GM21367 (cell line): ENCODE results near the gene IFT122.
"Not testable (repeated sequence)": the region's sequence is repeated elsewhere in the genome, so short reads cannot be mapped to it uniquely, and the experiment has no call there.

ENCODE experiments used
- ATAC-seq: cut with Tn5 transposase; IDR thresholded peaks from one replicate; pipeline ENCODE4 v1.9.1; 2021; ENCODE audit not compliant: unreplicated experiment

Gene IFT122

DNA sequence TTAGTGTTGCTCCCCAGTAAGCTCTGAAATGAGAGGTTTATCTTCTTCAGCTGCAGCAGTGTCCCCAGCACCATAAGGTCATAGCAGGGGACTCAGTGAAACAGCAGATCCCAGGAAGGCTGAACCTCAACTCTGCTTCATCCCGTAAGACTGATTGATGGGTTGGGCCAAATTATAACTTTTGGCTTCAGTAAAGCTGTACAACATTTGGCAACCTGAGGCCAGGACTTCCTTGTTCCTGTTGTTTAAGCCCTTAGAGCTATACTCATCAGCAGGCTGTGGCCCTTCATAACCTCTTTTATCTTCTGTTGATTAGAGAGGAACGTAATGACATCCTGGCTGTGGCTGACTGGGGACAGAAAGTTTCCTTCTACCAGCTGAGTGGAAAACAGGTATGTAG, 29.0 kb downstream of the IFT122 start:
- no peak for ATAC-seq

DNA sequence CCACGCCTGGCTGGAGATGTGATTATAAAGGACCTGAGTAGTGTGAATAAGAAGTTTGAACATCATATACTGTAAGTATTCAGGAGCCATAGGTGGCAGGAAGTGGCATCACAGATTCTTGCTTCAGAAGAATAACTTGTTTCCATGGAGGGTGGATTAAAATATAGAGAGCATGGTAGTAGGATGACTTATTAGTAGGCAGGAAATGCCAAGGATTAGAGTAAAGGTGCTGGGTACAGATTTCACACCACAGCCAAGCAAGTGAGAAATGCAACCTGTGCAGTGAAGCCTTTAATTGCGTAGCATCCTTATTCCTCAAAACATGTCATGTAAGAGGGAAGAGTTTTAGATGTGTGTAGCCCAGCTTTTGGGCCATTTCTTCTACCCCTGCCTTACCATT, 30.8 kb downstream of the IFT122 start:
- no peak for ATAC-seq

DNA sequence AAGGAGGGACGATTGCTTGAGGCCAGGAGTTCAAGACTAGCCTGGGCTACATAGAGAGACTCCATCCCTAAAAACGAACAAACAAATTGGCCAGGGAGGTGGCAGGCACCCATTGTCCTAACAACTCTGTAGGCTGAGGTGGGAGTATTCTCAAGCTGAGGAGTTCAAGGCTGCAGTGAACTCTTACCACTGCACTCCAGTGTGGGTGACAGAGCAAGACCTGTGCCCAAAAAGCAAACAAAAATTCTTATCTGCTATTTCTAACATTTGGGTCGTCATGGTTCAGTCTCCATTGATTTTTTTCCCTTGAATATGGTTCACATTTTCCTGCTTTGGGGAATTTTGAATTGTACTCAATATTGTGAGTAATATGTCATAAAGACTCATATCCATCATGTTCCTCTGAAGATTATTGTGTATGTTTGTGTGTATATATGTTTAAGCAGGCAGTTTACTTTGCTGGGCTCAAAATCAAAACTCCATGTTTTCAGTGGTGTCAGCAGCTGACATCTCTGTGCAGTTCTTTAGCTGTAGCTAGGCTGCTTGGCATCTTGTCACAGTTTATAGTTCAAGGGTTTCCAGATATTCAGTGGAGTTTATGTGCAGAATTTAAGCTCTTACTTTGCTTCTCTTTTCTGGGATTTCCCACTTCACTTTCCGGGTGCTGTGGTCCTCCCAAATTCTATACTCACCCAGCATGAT, 33.2 kb downstream of the IFT122 start:
- ATAC-seq, result no peak

DNA sequence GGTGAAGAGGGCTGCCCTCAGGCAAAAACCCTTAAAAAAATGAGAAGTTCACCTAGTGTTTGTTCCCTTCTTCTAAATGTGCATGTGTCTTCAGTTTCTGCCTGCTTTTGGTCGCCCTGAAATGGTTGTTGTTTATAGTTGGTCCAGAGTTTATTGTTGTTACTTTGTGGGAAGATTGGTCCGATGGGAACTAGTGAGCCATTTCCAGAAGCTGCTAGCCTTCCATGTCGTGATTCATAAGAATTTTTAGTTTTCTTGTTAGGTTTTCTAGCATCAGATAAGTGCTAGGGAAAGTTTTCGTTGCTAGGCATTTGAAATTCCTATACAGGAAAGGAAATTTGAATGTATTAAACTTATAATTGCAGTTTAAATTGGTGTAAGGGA, 33.7 kb downstream of the IFT122 start:
- ATAC-seq, result no peak

DNA sequence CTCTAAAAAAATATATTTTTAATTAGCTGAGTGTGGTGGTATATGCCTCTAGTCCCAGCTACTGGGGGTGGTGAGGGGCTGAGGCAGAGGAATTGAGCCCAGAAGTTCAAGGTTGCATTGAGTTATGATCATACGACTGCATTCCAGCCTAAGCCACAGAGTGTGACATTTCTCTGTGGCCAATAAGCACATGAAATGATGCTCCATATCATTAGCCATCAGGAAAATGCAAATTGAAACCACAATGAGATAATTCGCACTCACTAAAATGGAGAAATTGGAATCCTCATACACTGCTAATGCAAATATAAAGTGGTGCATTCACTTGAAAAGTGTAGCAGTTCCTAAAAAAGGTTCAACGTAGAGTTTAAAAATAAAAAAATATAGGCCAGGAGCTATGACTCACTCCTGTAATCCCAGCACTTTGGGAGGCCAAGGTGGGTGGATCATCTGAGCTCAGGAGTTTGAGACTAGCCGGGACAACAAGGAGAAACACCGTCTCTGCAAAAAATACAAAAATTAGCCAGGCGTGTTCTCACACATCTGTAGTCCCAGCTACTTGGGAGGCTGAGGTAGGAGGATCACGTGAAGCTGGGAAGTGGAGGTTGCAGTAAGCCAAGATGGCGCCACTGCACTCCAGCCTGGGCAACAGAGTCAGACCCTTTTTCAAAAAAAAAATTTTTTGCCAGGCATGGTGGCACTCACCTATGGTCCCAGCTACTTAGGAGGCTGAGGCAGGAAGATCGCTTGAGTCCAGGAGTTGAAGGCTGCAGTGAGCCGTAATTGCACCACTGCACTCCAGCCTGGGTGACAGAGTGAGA, 35.2 kb downstream of the IFT122 start:
- ATAC-seq, result no peak

DNA sequence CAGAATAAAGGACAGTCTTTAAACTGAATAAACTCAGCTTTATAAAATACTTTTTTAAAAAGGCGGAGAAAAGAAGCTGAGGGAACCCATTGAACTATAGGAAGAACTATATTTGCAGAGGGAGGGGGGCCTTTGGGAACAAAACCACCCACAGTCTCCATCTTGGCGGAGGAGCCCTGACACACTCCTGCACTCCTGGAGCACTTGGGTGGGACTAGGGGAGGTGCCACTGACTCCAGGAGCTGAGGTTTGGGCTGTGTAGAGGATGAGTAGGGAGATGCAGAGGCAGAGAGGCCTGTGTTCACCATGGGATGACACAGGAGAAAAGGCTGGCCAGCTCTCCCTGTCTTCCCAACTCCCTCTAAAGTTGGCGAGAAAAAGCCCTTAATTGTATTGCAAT, 35.8 kb downstream of the IFT122 start:
- ATAC-seq, result no peak

DNA sequence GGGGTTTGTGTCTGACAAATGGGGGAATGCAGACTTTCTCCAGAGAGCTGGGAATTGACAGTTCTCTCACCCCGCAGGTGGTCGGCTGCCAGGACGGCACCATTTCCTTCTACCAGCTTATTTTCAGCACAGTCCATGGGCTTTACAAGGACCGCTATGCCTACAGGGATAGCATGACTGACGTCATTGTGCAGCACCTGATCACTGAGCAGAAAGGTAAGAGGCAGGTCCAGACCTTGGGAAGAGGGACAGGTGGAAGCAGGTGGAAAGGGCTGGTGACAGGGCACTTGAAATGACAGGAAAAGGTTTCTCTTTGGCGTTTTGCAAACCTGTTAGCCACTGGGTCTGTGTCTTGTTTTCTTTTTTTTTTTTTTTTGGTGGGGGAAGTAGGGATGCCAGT, 36.6 kb downstream of the IFT122 start:
- ATAC-seq, result no peak

DNA sequence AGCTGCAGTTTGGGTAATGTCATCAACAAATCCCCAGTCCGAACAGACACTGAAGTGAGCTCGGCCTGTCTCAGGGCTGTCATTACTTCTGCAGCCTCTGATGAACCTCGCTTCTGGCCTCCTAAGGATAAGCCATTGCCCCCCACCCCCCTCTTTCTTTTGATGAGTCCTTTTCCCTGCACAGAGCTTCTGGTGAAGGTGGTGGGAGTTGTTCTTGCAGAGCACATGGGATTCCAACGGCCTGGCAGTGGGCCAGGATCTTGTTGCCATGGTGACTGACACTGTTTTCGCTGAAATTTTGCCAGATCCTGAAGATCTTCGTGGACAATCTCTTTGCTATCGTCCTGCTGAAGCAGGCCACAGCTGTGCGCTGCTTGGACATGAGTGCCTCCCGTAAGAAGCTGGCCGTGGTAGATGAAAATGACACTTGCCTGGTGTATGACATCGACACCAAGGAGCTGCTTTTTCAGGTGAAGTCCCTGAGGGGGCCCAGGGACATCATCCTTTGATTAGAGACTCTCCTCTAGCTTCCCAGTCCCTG, 41.3 kb downstream of the IFT122 start:
- ATAC-seq, result not testable (repeated sequence)

DNA sequence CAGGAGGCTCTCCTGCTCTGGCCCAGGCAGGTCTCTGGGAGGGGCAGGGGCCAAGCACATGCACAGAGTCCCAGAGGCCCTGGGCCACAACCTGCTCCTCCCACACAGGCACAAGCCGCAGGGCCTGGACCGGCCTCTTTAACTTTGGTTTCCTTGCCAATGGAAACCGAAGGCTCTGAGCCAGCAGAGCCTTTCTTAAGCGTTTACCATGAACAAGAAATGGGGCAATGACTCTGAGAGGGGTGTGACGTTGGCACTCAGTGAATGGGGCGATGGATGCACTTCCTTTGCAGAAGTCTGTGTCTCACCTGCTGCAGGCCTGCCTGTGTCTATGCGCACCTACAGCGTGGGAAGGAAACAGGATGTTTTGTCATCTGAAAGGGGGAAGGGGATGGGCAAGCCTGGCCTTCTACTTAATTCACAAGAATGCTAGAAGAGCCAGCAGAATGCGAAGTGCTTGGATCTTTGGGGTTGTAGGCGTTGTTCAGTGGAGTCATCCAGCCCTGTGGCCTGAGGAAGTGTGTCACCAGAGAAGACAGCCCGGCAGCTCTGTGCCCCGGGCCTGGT, 41.8 kb downstream of the IFT122 start:
- ATAC-seq, result no peak

DNA sequence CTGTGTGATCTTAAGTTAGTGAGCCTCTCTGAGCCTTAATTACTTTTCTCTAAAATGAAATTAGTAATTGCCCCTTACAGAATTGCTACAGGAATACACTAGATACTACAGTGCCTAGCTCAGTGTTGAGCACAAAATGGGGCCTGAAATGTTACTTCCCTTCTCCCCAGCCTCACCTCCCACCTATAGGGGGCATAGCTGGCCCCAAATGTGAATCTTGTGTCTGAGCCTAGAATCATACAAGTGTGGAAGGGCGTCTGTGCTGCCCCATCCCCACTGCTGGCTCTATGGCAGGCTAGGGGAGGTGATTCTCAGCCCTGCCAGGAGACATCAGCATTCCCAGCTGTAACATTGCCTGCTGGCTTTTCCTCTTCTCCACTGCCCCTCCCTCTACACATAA, 42.7 kb downstream of the IFT122 start:
- no peak for ATAC-seq

DNA sequence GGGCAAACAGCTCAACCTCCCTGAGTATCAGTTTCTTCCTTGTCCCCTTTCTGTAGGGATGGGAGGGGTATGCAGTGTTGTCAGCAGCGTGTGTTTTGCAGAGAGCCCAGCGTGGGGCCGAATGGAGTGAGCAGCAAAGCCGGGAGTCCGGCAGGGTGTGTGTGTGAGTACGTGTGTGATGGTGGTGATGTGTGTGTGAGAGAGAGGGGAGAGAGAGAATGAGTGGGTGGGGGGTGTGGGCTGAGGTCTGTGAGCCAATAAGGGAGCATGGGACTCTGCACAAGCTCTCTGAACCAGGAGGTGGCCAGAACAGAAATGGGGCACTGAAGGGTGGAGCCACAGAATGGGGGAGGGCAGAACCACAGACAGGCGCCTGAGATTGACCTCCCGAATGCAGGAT, 43.8 kb downstream of the IFT122 start:
- no peak for ATAC-seq

DNA sequence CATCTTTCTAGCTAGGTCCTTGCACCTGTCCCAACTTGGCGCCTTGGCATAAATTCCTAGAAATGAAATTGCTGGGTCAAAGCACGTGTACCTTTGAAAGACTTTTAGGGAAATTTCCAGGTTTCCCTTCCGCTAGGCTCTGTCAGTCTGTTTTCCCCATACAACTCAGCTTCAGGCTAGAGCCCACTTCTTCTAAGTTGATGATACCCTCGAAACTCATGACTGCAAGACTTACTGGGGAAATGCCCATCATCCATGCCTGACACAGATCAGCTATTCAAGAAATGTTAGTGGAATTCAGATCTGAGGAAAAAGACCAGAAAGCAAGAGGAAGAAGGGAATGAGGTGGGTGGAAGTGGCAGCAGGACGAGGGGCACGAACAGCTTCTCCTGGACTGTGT, 45.1 kb downstream of the IFT122 start:
- not testable (repeated sequence) for ATAC-seq

DNA sequence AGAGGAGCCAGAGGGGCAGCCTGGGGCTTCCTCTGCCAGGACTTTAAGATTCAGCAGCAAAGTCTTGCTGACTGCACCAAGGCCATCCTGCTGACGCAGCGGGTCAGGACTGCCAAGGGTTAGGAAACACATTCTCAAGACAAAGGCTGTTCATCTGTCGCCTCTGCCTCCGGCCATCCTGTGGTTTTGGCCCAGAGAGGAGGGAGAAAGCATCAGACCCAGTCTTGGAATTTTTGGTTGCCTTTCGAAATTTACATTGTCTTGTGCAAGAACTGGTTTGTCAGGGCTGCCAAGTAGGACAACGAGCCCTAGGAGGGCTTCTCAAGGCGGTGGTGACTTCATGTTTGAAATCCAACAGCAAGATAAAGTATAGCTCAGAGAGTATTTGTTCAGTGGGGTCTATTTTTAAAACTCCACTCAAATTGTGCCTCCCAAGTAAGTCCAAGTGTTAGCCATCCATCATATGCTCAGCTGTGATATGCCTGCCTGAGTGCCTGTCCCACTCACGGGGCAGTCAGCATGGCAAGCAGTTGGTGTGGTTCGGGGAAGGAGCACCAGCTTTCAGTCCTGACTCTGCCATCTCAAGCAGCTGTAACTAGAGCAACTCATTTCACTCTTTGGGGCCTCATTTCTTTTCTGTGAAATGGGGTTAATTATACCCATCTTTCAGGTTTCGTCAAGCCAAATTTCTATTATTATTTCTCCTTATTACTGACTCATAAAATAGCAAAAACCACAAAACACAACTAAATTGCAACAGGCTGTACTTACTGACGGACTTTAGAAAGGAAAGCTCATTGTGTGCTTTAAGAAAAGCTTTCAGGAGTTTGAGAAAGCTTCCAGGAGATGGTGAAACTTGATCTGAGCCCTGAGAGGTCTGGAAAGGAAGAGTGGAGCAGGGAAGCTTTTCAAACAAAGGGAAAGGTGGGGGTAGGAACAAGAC, 46.0 kb downstream of the IFT122 start:
- no peak for ATAC-seq

DNA sequence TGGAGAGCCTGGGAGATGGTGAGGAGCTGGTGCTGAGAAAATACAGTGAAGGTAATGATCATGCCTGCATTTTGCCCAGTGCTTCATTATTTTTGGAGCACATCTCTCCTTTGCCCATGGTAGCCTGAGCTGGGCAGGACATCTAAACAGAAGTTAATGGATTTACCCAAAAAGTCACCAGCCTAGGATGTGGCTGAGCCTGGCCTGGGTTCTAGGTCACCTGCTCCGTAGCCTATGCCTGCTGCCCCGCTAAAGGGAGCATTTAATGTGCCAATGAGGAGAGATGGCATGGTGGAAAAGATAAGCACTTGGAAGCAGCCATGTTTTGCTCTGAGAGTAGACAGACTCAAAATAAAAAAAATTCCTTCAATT, 46.6 kb downstream of the IFT122 start:
- no peak for ATAC-seq

DNA sequence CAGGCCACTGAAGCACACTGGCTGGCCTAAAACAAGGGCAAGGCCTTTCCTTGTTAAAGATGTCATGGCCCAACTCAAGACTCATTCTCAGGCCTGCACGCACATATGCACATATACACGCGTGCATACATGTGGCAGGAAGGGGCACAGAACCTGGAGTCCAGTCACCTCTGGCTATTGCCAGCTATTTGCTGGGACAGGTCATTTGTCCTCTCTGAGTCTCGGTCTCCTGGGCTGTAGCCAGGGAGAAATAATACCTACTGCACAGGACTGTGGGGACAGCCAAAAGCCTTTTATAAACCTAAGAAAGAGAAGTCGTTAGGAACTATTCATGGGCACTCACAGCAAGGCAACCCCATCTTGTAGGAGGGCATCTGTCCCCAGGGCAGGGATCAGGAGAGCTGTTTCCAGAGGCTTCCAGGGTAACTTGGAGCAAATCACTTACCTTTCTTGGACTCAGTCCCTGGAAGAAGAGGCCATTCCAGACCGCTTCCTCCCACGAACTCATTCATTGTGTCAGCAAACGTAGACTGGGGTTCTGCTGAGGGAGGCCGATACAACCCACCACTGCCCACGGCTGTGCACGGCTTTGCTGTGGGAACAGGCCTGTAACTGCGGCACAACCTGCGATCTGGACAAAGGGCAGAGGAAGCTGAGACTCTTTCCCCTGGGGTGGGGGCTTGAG, 47.3 kb downstream of the IFT122 start:
- ATAC-seq, result no peak

DNA sequence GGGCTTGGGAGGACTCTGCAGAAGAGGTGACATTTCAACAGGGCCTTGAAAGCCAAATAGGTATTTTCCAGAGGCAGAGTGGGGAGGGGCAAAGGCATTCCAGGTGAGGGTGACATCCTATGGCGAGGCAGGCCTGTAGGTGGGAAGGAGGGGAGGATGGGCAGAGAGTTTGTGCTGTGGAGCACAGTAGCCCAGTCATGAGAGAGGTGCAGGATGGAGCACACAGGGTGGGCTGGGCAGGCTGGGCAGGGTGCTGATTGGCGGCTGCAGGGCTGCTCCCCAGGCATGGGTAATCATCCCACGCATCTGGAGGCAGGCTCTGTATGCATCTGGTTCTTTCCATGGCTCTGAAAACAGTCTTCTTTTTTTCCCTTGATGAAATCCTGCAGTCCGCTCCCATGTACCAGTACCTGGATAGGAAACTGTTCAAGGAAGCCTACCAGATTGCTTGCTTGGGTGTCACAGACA, 47.9 kb downstream of the IFT122 start:
- ATAC-seq, result not testable (repeated sequence)

DNA sequence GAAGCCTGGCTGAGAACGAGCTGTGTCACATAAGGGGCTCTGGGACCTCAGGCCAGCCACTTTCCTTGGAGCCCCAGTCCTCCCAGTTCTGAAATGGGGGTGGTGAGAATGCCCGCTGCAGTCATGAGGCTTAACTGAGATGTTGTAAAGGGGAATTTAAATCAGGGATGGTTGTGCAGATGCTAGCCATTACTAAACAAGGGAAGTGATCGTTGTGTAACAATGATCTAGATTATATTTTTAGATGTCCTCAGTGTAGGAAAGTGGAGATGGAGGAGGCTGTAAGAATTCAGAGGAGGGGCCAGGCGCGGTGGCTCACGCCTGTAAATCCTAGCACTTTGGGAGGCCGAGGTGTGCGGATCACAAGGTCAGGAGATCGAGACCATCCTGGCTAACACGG, 49.2 kb downstream of the IFT122 start:
- ATAC-seq, result not testable (repeated sequence)

DNA sequence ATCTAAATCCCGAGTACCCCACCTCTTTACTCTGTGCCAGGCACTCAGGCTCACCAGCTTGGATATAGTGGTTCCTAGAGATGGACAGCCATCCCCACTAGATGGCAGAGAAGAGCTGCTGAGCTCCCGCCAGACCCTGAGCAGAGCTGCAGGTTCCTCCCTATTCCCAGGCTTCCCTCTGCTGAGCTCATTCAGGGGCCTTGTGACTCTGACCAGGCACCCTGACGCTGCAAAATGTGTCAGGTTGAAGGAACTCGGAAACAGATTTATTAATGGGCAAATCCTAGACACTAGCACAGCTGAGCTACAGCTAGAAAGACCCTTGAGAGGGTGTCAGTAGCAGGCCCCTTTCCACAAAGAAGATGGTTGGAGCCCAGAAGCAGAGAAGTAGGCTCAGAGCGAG, 50.2 kb downstream of the IFT122 start:
- peak; percentile 58 for ATAC-seq

DNA sequence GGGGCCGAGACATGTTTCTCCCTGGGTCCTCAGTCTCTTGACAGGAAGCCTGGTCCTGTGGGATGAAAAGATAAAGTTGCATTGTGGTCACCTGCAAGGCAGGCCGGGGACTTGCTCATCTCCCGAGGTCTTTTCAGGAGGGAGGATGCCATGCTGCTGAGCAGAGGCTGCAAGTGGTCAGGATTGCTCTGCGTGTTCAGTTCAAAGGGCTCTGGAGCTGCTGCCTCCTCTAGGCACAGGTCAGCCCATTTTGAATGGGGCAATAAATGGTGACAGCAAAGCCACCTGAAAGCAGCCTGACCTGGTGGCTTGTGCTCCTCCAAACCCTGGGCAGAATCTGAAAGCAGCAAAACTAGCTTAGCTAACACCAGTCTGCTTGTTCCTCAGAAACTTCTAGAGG, 51.1 kb downstream of the IFT122 start:
- not testable (repeated sequence) for ATAC-seq

DNA sequence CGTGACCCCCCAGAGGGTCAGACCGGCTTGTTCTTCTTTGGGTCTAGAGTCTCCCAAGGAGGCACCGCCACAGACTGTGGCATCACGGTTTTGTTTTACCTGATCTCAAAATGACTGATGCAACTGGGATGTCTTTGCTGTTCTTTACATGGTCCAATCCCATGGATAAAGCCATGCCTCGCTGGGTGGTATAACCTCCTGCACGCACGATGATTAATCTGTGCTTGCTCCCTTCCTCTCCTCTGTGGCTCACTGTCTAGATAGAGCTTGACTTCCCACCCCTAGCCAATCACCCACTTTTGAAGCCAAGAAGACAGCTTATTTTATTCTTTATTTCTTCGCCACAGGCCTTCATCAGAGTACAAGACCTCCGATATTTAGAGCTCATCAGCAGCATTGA, 51.8 kb downstream of the IFT122 start:
- ATAC-seq, result no peak
